Adipocyte (in vitro differentiated cells): Measurements from ENCODE around the gene COL2A1.

Experiments used
- DNase-seq: peaks from one replicate; pipeline ENCODE4 v3.0.0-alpha.2; 2015; ENCODE audit warnings: low read depth
- H3K27me3 ChIP-seq: replicated peaks from 2 replicates; pipeline ENCODE4 v1.7.0; 2013; ENCODE audit warnings: mild to moderate bottlenecking, low read length, moderate library complexity; ENCODE audit not compliant: control insufficient read depth, insufficient read depth
- H3K36me3 ChIP-seq: 2 replicates; pipeline ENCODE4 v1.7.0; 2013; ENCODE audit warnings: low read length, mild to moderate bottlenecking, moderate library complexity; ENCODE audit not compliant: control insufficient read depth, insufficient read depth, severe bottlenecking
- H3K4me1 ChIP-seq: 2 replicates; pipeline ENCODE4 v1.7.0; 2013; ENCODE audit warnings: mild to moderate bottlenecking, low read length, moderate library complexity; ENCODE audit not compliant: control insufficient read depth, insufficient read depth
- H3K4me3 ChIP-seq: 2 replicates; pipeline ENCODE4 v1.7.0; 2013; ENCODE audit warnings: mild to moderate bottlenecking, low read length, moderate library complexity
- H3K9ac ChIP-seq: 2 replicates; pipeline ENCODE4 v1.7.0; 2013; ENCODE audit warnings: mild to moderate bottlenecking, low read length, moderate library complexity
- H3K9me3 ChIP-seq: 2 replicates; pipeline ENCODE4 v1.7.0; 2013; ENCODE audit warnings: mild to moderate bottlenecking, low read length, moderate library complexity; ENCODE audit not compliant: control insufficient read depth

COL2A1 gene

GRCh38 chr12:48019639-48020265, 15.5 kb upstream of the COL2A1 start:
- no peak overlapping the region for H3K9ac ChIP-seq
- no peaks in the 10 kb centered on the region for H3K4me1 ChIP-seq
- H3K4me3 ChIP-seq = no peak overlapping the region
- DNase-seq = no peak
- H3K27me3 ChIP-seq = peaks cover 75% of the 10 kb centered on the region
- H3K9me3 ChIP-seq = no peaks in the 10 kb centered on the region
- H3K36me3 ChIP-seq = no peaks in the 10 kb centered on the region

GRCh38 chr12:48018618-48018995, 14.3 kb upstream of the COL2A1 start:
- Histone ChIP-seq H3K4me3 (no peak overlapping the region), H3K4me1 (no peaks in the 10 kb centered on the region), H3K9ac (no peak overlapping the region), H3K27me3 (peaks cover 80% of the 10 kb centered on the region), H3K9me3 (no peaks in the 10 kb centered on the region), H3K36me3 (no peaks in the 10 kb centered on the region)
- DNase-seq = no peak

- Histone ChIP-seq H3K36me3 (no peaks in the 10 kb centered on the region), H3K9me3 (no peaks in the 10 kb centered on the region), H3K27me3 (peaks cover 80% of the 10 kb centered on the region), H3K4me1 (no peaks in the 10 kb centered on the region), H3K4me3 (no peak overlapping the region), H3K9ac (no peak overlapping the region)
- DNase-seq = no peak
These were observed 13.8 kb upstream of the COL2A1 start for GRCh38 chr12:48017921-48018617.

- Histone ChIP-seq H3K4me1 (no peaks in the 10 kb centered on the region), H3K9ac (no peak overlapping the region), H3K27me3 (peaks cover 79% of the 10 kb centered on the region), H3K4me3 (no peak overlapping the region), H3K9me3 (no peaks in the 10 kb centered on the region), H3K36me3 (no peaks in the 10 kb centered on the region)
- DNase-seq = no peak
These were observed 13.2 kb upstream of the COL2A1 start for GRCh38 chr12:48017496-48017895.

- peaks cover 76% of the 10 kb centered on the region for H3K27me3 ChIP-seq
- H3K9ac ChIP-seq = no peak overlapping the region
- H3K36me3 ChIP-seq = no peaks in the 10 kb centered on the region
- H3K4me1 ChIP-seq = no peaks in the 10 kb centered on the region
- H3K9me3 ChIP-seq = no peaks in the 10 kb centered on the region
- H3K4me3 ChIP-seq = no peak overlapping the region
- DNase-seq = no peak
These were observed 12.2 kb upstream of the COL2A1 start for GRCh38 chr12:48016373-48017020.

- Histone ChIP-seq H3K4me1 (no peaks in the 10 kb centered on the region), H3K4me3 (no peak overlapping the region), H3K27me3 (peaks cover 71% of the 10 kb centered on the region), H3K9me3 (no peaks in the 10 kb centered on the region), H3K36me3 (no peaks in the 10 kb centered on the region), H3K9ac (no peak overlapping the region)
- no peak for DNase-seq
These were observed 11.7 kb upstream of the COL2A1 start for GRCh38 chr12:48015954-48016353.

DNA sequence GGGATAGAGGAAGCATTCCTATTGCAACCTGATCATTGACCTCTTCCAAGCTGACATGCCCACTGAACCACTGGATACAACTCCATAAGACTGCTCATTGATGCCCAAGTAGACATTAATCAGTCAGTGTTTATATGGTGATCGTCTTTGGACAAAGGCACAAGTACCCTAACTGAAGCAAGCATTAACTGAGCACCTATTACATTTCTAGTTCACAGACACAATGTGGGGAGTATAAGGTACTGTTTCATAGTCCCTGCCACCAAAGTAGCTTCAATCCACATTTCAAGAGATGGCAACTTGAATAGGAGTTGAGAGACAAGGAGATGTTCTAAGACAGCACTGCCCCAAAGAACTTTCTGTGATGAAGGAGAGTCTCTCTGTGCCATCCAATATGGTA, 10.9 kb upstream of the COL2A1 start:
- H3K9me3 ChIP-seq = no peaks in the 10 kb centered on the region
- no peaks in the 10 kb centered on the region for H3K36me3 ChIP-seq
- peaks cover 76% of the 10 kb centered on the region for H3K27me3 ChIP-seq
- DNase-seq = no peak
- H3K9ac ChIP-seq = no peak overlapping the region
- H3K4me1 ChIP-seq = no peaks in the 10 kb centered on the region
- H3K4me3 ChIP-seq = no peak overlapping the region

DNA sequence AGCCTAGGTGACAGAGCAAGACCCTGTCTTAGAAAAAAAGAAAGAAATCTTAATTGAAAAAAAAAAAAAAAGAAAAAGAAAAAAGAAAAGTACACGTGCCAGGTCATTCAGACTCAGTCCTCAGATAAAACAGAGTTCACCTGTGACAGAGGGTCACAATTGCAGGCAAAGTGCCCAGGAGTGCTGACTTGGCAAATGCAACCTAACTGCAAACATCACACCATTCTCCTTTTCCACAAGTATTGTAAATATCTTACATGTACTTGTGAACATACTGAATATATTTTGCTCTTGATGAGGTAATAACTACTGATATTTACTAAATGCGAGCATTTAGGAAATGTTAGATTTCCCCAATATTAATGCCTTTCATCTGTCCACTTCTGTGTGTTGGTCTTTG, 9.0 kb upstream of the COL2A1 start:
- Histone ChIP-seq H3K9ac (no peak overlapping the region), H3K9me3 (no peaks in the 10 kb centered on the region), H3K36me3 (no peaks in the 10 kb centered on the region), H3K27me3 (peaks cover 78% of the 10 kb centered on the region), H3K4me1 (no peaks in the 10 kb centered on the region), H3K4me3 (no peak overlapping the region)
- DNase-seq = no peak

DNA sequence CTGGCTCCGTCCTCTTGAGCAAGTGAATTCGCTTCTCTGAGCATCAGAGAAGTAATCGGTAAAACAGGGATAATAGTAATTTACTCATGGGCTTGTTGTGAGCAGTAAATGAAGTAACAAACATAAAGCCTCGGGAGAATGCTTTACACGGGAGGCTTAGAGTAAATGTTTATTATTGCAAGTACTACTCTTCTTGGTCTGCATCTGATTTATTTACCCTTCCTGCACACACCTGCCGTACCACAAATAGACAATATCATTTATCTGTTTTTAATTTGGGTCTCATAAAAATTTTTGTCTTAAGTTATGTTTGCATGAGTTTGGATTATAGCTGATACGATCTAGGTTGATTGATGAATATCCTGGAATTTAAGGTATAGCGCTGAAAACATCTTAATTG, 7.8 kb upstream of the COL2A1 start:
- H3K4me1 ChIP-seq = no peaks in the 10 kb centered on the region
- no peak for DNase-seq
- H3K4me3 ChIP-seq = no peak overlapping the region
- H3K9ac ChIP-seq = no peak overlapping the region
- peaks cover 75% of the 10 kb centered on the region for H3K27me3 ChIP-seq
- no peaks in the 10 kb centered on the region for H3K9me3 ChIP-seq
- no peaks in the 10 kb centered on the region for H3K36me3 ChIP-seq

- Histone ChIP-seq H3K9me3 (no peaks in the 10 kb centered on the region), H3K27me3 (peaks cover 83% of the 10 kb centered on the region), H3K4me1 (no peaks in the 10 kb centered on the region), H3K36me3 (no peaks in the 10 kb centered on the region), H3K4me3 (no peak overlapping the region), H3K9ac (no peak overlapping the region)
- DNase-seq = no peak
These were observed 6.2 kb upstream of the COL2A1 start for GRCh38 chr12:48010366-48010970.

GRCh38 chr12:48009471-48009870, 5.2 kb upstream of the COL2A1 start:
- no peak for DNase-seq
- H3K27me3 ChIP-seq = peaks cover 83% of the 10 kb centered on the region
- H3K36me3 ChIP-seq = no peaks in the 10 kb centered on the region
- no peaks in the 10 kb centered on the region for H3K4me1 ChIP-seq
- H3K9ac ChIP-seq = no peak overlapping the region
- H3K4me3 ChIP-seq = no peak overlapping the region
- no peaks in the 10 kb centered on the region for H3K9me3 ChIP-seq
